DMS 273 treated with DMSO at 0.1 percent for 48 hours (cell line): ENCODE results near the gene LRMDA.
"Not testable (repeated sequence)": the region's sequence is repeated elsewhere in the genome, so short reads cannot be mapped to it uniquely, and the experiment has no call there.

Experiments
- DNase-seq: peaks from one replicate; lab custom pipeline; 2025; lab: John Stamatoyannopoulos, UW

LRMDA gene

GRCh38 chr10:75613685-75614504 is 182.5 kb downstream of the LRMDA start:
- peak; percentile 64 for DNase-seq

- DNase-seq: no peak
Measured at GRCh38 chr10:75616076-75616475, 184.7 kb downstream of the LRMDA start.

GRCh38 chr10:75616874-75617478 is 185.6 kb downstream of the LRMDA start:
- peak; percentile 10 for DNase-seq

DNA sequence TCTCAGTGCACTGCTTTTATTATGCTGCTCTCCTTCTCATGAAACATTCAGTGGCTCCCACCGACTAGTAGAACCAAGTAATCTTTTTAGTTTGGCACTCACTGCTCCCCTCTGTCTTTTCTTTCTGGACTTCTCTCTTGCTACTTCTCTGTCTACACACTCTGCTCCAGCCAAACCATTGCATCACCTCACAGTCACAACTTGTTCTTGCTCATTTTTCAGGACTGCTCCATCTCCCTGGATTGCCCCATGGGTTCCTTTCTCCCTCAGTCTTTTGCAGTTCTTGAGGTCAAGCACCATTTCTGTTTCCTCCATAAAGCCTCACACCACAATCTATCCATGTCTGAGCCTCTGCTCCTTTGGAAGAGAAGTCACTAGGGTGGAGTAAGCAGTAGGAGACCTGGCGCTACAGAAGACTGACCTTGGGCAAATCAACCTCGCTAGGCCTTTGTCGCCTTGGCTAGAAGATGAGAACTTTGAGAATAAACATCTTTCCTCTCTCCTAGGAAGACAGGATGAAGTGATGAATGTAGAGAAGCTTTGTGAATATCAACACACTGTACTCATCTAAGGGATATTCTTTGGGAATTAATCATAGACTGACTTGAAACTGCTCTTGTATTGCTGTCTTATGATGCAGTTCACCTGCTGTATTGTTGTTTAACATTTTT is 186.2 kb downstream of the LRMDA start:
- DNase-seq: no peak

GRCh38 chr10:75619635-75620034 is 188.2 kb downstream of the LRMDA start:
- no peak for DNase-seq

DNA sequence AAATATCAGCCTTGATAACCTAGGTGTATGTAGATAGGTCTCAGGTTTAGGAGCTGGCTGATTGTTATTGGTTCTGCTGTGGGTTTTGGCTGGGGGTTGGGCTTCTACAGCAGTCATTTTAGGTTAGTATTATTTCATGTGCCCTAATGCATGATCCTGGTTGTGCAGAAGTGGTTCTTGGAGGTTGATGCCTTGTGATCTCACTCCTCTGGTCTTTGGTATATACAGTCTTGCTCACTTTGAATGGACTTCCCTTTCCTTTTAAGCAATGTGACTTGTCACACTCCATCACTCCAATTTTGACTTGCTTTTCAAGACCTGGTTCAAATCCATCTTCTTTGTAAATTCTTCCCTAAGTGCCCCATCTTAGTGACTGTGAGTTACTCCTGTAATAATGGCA is 188.9 kb downstream of the LRMDA start:
- no peak for DNase-seq

- not testable (repeated sequence) for DNase-seq
Measured at GRCh38 chr10:75621003-75621402, 189.6 kb downstream of the LRMDA start.

DNA sequence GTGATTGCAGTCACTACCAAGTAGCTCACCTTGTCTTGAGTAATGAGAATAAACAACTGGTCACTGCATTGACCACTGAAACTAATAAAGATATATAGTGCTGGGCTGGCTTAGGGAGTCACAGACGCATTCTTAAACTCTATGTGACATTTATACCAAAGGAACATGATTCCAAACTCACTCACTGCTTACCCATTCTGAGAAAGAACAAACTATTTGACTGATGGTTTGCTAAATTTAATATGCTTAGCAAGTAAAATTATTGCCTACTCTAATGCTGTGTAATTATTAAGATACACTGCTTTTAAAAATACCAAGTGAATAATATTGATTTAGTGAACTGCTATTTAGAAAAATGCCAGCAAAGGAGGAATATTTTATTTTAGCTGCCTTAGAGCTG is 191.1 kb downstream of the LRMDA start:
- DNase-seq: no peak

GRCh38 chr10:75623310-75624093 is 192.1 kb downstream of the LRMDA start:
- DNase-seq: no peak

DNA sequence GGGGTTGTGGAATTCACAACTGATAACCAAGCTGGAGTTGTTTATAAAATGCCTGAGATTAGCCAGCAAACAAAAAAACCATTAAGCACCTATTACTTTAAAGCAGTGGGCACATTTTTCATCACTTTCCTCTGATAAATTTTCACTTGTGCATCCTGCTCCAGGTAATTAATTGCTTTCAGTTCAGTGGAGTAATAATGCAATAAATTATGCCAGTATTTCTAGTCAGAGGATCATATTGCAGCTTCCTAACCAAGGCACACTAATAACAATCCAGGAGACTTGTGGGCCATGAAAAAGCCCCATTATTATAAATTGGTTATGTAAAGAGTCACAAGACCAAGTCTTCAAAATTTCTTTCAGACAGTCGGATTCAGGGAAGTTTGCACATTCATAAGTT is 193.2 kb downstream of the LRMDA start:
- no peak for DNase-seq

- DNase-seq: no peak
Measured at GRCh38 chr10:75630746-75631145, 199.3 kb downstream of the LRMDA start.

DNA sequence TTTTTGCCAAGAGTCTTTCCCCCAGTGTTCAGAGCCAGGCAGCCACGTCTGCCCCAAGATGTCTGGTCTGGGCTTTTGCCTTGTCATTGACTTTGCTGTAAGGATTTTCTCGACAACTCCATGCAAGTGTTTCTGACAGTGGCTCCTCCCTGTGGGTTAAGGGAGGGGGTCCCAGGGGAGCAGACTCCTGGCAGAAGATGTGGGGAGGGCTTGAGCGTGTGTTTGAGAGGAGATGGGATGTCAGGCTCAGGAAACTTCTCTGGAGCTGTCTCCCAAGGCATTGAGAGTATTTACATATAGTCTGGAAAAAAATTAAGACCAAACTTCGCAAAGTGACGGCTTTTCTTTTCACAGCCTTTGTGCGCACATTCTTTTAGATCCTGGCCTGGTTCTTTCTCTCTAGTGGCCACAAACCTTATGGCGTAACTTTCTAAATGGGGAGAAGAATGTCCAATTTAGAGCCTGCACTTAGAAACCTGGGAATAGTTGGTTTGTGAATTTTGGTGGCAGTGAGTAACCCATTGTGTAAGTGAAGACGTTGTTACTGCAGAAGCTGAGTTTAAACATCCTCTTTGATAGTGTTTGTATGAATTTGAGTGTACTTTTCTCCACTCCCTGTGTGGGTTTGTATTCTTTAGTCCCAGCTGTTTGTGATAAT is 201.5 kb downstream of the LRMDA start:
- DNase-seq: no peak

DNA sequence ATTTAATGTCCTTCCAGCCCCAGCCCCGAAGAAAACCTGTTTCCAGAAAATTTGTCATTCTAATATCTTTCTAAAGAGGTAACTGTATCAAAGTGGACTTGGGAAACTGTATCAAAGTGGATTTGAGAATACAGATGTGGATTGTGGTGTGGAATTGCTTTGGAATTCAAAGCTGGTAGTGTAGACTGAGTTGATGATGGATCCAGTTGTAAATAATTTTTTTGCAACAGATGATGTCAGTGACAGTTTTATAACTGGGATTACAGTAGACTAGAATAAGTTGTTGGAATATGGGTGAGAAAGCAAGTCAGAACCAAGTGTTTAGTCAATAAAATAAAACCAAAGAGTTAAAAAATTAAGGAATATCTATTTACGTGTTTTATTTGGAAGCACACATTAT is 202.1 kb downstream of the LRMDA start:
- no peak for DNase-seq

DNA sequence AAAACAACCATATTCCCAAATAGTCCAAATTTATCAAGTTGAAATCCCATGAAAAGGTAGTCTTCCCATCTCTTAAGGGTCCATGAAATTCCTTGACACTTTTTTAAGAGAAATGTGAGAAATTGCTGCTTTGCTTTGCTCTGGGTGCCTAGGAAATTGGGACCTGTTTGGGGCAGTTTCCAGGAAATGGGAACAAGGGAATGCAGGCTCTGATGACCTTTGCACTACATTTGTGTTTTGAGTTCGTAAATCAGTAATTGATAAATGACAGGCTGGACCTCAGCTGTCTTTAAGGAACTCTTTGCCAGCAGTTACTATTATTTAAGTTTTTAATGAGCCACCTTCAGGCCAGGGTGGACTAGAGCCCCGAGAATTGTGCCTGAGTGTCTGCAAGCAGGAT is 203.5 kb downstream of the LRMDA start:
- no peak for DNase-seq

GRCh38 chr10:75638752-75639151 is 207.3 kb downstream of the LRMDA start:
- DNase-seq: no peak

- no peak for DNase-seq
Measured at GRCh38 chr10:75639736-75640135, 208.3 kb downstream of the LRMDA start.

DNA sequence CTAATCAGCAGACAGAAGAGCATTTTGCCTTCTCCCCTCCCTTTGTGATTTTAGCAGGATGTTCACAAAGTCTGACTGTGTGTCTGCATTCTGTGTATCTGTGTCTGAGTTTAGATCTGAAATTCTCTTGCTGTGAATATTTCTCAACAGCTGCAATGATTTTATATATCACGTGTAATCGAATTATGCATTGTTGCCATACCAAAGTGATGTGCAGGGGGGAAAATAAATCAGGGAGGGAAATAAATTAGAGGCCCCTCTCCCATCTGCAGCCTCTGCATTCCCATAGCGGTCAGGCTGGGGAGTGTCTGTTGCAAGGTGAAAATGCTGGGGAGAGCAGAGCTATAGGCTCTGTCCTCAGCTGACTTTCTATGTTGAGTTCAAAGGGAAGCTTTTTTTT is 209.0 kb downstream of the LRMDA start:
- DNase-seq: no peak

GRCh38 chr10:75640803-75641202 is 209.4 kb downstream of the LRMDA start:
- DNase-seq: no peak

- DNase-seq: no peak
Measured at GRCh38 chr10:75643405-75643804, 212.0 kb downstream of the LRMDA start.

GRCh38 chr10:75643944-75644692 is 212.7 kb downstream of the LRMDA start:
- no peak for DNase-seq

GRCh38 chr10:75645704-75646103 is 214.3 kb downstream of the LRMDA start:
- no peak for DNase-seq
